Effector CD4-positive, alpha-beta T cell (primary cell): ENCODE measurements around the gene INPP5J.
"Not testable (repeated sequence)": the region's sequence is repeated elsewhere in the genome, so short reads cannot be mapped to it uniquely, and the experiment has no call there.

ENCODE experiments used
- DNase-seq: peaks from one replicate; pipeline ENCODE4 v3.0.0-alpha.2; 2020

INPP5J gene

DNA sequence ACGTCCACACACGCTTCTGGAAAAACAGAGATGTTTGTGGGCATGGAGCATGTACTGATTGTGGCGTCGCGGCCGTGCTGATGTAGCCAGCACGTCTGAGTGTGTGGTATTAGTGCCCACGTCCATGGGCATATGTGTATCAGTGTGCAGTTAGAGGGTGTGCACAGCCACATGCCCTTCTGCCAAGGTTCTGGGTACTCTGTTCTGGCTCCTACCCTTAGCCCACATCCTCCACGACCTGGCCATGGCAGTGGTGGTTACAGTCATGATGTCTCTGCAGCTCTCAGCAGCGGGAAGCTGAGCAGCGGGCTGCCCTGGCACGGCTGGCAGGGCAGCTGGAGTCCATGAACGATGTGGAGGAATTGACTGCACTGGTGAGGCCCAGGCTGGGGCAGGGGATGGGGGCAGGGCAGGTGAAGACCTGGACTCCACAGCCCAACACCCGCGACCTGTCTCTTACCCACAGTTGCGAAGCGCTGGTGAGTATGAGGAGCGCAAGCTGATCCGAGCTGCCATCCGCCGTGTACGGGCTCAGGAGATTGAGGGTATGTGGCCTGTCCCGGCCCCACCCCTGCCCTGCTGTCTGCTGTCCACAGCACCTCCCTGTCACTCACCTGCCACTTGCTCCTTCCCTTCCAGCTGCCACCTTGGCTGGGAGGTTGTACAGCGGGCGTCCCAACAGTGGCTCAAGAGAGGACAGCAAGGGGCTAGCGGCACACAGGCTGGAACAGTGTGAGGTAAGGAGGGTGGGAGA, 34.4 kb upstream of the INPP5J start:
- DNase-seq: no peak

DNA sequence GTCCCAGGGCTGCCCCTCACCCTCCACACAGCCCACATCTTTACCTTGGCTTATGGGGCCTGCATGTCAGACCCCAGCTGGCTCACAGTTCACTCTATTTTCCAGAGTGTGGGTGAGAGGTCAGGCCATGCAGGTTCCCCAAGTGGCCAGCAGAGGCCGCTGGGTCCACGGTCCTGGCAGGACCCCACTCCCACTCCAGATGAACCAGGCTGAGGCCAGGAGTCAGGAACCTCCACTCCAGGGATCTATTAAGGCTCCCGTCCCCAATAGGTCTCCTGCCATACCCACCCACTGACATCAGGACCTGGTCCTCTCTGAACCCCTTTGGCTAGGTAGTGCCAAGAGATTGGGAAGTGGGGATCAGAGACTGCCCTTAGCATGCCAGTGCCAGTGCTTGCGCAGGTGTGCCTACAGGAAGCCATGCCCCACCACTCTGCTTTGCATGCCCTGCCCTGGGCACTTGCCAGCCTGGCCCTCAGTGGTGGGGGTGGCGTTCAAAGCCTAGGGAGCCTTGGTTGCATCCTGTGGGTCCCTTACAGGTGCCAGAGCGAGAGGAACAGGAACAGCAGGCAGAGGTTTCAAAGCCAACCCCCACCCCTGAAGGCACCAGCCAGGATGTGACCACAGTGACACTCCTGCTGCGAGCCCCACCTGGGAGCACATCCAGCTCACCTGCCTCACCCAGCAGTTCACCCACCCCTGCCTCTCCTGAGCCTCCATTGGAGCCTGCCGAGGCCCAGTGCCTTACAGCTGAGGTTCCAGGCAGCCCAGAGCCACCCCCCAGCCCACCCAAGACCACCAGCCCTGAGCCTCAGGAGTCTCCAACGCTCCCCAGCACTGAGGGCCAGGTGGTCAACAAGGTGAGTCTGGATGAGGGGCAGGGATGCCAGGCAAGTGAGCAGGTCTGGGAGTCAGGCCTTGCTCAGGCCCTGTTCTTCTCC, 33.3 kb upstream of the INPP5J start:
- DNase-seq: peak; percentile 20

DNA sequence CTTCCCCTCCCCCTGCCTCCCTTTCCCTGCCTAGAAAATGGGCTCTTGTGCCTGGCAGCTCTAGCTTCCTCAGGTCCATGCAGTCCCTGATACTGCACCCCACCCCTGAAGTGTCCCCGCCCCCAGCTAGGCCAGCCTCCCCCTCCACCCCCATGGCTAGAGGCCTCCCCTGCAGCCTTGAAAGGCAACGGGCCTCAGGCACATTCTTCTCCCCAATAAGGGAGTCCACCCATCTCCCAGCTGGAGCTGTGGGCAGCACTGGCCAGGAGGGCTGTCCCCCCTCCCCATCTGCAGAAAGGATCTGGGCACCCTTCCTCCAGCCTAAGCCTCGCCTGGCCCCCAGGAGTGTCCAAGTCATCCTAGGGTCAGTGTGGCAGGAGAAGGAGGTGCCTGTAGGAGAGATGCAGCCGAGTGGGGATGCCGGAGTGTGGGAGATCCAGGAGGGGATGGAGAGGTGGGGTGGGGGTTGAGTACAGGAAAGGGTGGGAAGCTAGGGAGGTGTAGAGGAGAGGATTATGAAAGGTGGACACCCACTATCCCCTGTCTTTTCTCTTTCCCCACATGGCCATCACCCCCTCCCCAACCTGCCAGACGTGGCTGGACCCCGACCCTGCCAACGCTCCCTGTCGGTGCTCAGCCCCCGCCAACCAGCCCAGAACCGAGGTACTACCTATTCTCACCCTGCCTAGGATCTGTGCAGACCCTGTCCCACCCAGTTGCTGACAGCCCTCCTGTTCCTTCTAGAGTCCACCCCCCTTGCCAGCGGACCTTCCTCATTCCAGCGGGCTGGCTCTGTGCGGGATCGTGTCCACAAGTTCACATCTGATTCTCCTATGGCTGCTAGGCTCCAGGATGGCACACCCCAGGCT, 32.3 kb upstream of the INPP5J start:
- no peak for DNase-seq

DNA sequence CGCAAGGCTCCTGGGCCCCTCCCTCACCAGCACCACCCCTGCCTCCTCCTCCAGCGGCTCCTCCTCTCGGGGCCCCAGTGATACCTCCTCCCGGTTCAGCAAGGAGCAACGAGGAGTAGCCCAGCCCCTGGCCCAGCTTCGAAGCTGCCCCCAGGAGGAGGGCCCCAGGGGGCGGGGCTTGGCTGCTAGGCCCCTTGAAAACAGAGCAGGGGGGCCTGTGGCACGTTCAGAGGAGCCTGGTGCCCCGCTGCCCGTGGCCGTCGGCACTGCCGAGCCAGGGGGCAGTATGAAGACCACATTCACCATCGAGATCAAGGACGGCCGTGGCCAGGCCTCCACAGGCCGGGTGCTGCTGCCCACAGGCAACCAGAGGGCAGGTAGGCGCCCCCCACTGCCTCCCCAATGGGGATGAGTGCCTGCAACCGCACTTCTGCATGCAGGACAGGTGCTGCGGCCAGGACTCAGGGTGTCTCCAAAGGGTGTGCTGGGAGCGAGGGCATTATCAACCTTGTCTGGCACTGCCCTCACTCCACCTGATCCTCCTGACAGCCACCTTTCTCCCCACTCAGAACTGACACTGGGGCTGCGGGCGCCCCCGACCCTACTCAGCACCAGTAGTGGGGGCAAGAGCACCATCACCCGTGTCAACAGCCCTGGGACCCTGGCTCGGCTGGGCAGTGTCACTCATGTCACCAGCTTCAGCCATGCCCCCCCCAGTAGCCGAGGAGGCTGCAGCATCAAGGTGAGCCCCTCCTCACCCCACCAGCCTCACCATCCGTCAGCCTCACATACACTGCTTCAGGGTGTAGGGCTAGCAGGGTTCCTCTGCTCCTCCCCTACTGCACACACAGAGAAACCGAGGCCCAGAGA, 31.4 kb upstream of the INPP5J start:
- DNase-seq: no peak

DNA sequence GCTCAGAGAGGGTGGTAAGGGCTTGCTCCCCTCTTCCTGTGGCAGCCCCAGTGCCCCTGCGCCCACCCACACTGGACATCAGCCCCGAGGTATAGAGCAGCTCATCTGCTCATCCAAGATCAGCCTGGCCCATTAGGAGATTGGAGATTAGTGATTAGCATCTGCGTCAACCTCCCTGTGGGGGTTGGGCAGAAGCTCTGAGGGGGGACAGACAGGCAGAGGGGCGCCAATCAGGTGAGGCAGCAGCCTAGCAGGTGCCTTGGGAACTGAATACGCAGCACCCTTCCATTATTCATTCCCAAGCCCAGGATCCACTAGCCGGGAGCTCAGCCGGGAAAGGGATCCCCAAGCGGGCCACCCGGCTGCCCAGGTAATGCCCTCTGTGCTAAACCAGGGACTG, 30.6 kb upstream of the INPP5J start:
- DNase-seq: no peak

DNA sequence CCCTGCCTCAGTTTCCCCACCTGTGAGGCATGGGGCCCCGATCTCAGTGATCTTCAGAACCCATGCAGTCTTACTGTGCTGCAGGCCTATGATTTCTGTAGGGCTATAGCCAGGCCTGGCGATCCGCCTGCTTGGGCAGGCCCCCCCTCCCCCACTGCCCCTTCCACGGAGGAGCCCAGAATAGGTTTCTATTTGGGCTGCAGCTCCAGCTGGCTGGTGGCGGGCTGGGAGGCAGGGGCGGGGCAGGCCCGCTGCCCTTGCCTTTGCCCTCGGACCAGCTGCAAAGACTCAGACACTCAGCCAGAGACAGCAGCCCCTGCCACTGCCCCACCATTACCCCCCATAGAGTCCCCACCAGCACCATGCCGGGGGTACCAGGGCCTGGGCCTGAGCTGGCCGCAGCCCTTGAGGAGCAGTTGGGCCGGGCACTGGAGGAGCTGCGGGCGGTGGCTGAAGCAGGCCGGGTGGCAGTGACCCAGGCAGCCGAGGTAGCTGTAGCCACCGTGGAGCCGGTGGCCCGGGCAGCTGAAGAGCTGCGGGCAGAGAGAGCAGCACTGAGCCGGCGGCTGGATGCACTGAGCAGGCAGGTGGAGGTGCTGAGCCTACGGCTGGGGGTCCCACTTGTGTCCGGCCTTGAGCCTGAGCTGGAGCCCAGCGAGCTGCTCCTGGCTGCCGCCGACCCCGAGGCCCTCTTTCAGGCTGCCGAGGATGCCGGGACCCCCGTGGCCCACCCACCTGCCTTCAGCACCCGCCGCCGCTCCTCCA, 29.5 kb upstream of the INPP5J start:
- no peak for DNase-seq

DNA sequence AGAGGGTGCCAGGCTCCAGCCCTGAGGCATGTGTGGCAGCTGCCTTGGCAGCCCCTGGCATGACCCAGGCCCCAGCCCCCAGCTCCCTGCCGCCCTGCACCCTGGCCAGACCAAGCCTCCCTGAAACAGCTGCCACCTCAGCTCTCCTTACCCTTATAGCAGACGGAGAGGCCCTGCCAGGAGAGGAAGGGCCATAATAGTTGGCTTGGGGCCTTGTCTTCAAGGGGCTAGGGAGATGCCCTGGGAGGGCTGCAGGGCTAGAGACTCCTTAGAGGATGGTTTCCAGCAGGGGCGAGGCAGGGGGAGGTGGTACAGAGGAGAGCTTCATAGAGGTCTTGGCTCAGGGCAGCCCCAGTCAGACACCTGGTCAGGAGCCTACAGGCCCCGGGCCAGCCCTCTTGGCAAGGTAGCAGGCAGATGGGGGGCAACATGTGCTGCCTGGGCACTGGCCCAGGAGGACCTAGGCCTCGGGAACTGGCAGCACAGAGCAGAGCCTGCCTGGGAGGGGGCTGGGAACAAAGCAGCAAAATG, 28.7 kb upstream of the INPP5J start:
- no peak for DNase-seq

DNA sequence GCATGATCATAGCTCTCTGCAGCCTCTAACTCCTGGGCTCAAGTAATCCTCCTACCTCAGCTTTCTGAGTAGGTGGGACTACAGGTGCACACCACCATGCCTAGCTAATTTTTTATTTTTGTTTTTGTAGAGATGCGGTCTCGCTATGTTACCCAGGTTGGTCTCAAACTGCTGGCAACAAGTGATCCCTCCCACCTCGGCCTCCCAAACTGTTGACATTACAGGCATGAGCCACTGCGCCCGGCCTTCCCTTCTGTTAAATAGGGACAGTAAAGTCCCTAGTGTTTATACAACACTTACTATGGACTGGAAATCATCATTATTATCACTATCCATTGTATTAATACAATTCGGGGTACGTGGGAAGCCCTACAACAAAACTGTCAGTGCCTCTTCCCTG, 28.0 kb upstream of the INPP5J start:
- DNase-seq: no peak

DNA sequence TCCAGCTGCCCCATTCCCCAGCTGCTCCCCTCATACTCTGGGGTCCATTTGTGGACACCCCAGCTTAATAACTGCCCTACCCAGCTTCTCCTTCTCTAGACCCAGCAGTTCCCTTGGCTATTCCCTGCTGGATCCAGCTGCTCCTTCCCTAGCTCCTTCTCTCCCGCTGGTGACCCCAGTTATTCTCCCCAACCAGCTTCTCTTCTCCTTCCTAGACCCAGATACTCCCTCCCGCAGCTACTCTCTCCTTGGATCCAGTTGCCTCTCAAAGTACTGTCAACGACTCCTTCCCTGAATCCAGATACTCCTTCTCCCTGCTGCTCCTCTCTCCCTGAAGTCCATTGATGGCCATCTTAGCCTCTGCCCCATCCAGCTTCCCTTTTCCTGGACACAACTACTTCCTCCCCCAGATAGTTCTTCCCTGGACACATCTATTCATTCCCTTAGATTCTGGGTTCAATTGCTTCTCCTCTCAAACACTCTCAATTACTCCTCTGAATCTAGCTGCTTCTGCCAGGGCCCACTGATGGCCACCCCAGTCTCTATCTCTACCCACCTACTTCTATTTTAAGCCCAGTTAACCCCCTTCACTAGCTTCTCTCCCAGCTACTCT, 27.0 kb upstream of the INPP5J start:
- no peak for DNase-seq

DNA sequence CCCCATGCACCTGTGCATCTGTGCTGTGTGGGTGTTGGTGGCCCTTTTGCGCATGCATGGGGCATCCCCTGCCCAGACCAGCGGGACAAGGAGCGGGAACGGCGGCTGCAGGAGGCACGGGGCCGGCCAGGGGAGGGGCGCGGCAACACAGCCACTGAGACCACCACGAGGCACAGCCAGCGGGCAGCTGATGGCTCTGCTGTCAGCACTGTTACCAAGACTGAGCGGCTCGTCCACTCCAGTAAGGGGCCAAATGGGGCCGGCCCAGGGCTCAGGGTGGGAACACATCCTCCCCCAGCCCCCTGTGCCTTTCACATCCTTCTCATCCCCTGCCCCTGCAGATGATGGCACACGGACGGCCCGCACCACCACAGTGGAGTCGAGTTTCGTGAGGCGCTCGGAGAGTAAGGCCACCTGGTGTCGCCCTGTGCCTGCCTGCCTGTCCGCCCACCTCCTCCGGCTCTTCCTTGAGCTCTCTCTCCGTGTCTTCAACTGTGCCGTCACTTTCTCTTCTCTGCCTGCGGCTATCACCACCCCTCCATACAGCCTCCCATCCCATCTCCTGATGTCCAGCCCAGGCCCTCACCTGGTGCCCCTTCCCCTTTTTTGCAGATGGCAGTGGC, 26.0 kb upstream of the INPP5J start:
- DNase-seq: no peak

DNA sequence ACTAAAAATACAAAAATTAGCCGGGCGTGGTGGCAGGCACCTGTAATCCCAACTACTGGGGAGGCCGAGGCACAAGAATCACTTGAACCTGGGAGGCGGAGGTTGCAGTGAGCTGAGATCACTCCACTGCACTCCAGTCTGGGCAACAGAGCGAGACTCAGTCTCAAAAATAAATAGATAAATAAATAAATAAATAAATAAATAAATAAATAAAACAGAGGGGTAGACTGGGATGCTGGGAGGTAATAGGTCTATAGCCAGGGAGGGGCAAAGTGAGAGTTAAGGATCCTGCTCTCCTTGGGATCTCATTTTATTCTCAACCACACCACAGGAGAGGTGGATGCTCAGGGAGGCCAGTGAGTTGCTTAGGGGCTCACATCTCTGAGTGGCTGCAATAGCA, 25.2 kb upstream of the INPP5J start:
- DNase-seq: not testable (repeated sequence)

DNA sequence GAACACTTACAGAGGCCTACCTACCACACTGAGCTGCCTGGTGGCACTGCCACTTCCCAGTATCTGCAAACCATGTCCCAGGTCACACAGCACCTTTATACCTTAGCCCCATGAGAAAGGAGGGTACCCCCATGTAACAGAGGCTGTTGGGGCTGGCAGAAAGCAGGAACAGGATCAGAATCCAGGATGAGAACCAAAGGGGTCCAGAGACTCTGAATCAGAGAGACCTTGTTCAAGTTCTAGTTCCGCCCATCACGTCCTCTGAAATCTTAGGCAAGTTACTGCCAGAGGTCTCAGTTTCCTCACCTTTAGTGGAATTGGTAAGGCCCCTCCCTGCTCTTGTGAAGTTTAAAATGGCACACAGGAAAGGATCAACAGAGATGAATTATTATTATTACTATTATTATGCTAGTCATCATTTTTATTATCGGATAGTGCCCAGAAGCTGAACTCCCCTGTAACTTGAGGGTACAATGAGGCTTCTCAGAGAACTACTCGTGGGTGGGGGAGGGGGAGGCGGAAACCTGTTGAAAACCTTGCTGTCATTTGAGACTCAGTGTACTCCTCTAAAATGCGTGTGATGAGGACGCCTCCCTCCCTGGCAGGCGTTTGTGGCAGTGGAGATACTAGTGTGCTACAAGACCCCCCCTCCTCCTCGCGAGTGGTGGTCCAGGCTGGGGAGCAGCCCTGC, 24.7 kb upstream of the INPP5J start:
- no peak for DNase-seq

DNA sequence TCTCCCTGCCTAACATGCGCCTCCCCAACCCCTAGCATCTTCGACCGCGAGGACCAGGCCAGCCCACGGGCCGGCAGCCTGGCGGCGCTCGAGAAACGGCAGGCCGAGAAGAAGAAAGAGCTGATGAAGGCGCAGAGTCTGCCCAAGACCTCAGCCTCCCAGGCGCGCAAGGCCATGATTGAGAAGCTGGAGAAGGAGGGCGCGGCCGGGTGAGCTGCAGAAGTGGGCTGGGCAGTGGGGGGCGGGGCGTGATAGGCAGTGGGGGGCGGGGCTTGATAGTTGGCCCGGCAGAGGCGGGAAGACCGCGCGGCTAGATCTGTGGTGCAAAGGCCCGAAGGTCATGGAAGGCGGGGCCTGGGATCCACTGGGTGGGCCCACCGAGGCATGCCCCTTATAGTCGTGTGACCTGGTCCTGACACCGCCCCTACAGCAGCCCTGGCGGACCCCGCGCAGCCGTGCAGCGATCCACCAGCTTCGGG, 24.1 kb upstream of the INPP5J start:
- no peak for DNase-seq

DNA sequence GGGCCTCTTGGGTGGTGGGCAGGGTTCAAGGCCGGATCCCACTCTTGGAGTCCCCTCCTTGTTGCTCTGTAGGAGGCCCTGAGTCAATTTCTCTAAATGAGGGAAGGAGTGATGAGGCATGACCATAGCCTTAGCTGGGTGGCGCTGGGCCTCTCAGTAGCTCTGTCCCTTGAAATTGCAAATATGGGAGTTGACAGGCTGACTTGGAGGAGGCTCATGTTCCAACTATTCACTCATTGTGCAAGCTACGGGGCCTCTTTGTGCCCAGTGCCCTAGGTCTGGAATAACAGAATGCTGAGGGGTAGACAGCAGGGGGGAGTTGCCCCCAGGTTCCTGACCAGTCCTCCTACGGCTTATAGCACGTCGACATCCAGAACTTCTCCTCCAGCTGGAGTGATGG, 23.4 kb upstream of the INPP5J start:
- DNase-seq: no peak

DNA sequence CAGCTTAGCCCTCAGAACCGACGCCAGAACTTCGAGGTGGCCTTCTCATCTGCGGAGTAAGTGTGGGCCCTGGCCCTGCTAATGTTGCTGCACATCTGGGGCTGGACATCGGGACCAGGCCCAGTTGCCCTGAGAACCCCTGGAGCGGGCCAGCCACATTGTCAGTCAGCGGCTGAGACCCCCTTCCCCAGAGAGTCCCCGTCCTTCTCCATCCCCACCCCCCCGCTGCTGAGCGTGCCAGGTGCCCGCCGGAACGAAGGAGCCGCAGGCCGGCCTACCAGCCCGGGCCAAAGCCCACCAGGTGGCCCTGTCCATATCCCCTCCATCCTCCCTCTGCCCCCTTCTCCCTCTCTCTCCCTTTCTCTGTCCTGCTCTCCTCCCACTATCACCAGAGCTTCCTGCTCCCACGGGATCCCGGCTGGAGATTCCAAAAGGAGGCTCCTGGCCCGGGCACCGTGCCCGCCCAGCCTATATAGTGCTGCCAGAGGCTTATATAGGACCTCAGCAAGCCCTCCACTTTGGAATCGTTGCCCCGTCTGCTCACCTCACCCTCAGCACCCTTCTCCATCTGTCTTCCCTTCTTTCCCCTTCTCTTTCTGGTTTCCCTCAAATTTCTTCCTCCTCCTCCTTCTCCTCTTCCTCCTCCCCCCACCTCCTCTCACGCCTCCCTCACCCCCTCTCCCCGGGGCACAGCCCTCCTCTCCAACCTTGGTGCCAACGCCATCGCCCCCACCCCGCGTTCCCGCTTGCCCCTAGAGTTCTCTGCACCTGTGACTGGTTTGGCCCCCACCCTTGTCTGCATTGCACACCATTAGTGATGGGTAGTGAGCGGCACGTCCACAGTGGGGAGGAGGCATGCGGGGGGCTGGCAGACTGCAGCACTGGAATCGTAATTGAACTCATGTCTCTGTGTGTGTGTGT, 22.7 kb upstream of the INPP5J start:
- DNase-seq: no peak

DNA sequence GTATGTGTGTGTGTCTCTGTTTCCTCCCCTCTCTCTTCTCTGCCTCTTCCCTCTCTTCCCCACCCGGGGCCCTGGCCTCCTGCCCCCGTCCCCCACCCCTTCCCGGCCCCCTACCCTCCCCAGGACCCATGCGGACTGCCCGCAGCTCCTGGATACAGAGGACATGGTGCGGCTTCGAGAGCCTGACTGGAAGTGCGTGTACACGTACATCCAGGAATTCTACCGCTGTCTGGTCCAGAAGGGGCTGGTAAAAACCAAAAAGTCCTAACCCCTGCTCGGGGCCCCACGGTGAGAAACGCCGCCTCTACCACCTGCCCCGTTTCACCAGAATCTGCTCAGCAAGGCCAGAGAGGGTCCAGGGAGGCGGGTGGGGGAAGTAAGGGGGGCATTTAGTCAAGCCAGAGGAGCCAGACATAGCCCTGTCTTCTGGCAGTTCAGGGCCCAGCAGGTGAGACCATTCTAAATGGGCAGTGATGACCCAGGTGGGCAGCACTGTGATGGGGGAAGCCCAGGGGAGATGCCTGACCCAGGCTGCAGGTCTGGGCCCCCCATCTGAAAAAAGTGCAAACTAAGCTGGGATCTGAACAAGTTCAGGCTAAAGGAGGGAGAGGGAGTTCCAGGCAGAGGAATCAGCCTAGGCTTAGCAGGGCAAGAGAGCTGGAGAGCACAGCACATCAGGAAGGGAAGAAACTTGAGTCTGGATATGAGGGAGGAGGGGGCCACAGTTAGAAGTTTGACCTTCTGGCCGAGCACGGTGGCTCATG, 21.8 kb upstream of the INPP5J start:
- DNase-seq: no peak

DNA sequence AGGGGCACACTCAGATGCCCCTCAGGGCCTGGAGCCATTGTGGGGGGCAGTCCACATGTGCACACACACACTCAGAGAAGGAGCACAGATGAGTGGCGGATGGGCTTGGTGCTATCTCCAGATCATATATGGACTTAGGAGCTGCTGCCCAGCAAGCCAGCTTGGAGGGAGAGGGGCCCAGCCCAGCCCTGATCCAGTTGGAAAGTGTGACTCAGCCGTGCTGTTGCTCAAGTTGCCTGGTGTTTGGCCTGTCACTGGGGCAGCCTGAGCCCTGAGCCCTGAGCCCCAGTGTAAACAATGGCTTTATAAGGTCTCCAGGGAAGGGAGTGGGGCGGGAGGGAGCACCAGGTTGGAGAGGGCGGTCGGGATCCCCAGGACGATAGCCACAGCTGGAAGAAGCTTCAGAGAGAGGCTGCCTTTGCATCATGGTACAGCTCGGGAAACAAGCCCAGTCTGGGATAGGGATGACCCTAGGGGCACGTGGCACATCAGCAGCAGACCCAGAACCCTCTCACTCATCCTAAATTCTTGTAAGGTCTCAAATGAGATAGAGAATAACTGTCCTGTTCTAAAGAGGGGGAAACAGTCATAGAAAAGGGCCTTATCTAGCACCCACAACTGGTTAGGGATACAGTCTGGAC, 20.2 kb upstream of the INPP5J start:
- DNase-seq: no peak
